ENCODE measurements around the gene SLC26A4. TPM values are rescaled to one million over a fixed set of nuclear protein-coding genes. Genes with fewer than 3 reads are reported as not detected.
A peak's percentile ranks its signal among the peaks of the same experiment; 100 is the strongest.

The SLC26A4 gene
- total RNA-seq (1 to 10 TPM; 2.3 to 3.5 TPM), polyA plus RNA-seq (1 to 10 TPM; 1.4 to 2.9 TPM)
- long read RNA-seq, donor 1 = 0 reads
- long read RNA-seq, donor 2, partial matches to known transcripts = 0 of 1 reads
- long read RNA-seq, donor 2, other reads (novel, unspliced or antisense) = 1 of 1 reads

DNA sequence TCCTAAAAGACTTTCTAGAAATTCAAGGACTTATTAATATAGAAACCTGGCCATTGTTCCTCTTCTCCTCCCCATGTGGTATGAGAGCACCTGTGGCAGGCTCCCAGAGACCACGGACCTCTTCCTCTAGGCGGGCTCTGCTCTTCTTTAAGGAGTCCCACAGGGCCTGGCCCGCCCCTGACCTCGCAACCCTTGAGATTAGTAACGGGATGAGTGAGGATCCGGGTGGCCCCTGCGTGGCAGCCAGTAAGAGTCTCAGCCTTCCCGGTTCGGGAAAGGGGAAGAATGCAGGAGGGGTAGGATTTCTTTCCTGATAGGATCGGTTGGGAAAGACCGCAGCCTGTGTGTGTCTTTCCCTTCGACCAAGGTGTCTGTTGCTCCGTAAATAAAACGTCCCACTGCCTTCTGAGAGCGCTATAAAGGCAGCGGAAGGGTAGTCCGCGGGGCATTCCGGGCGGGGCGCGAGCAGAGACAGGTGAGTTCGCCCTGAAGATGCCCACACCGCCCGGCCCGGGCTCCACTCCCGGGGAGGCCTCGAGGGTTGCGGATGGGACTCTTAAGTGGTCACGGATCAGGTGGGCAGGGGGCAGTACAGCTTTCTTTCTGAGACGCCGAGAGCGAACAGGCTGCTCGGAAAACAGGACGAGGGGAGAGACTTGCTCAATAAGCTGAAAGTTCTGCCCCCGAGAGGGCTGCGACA, at the start of gene SLC26A4:
Gene SLC26A4 (plus strand): TSS at position 448 of the 700 bp plus-strand sequence. CDS start 814 bp downstream, outside the sequence.
- Histone ChIP-seq H3K9me3 (ENCODE audit: control insufficient read depth, low read length) (no peaks in the 10 kb centered on the region), H3K27me3 (ENCODE audit: control insufficient read depth in 1 of 2, insufficient read depth in 2 of 2, low read length in 1 of 2) (no peaks in the 10 kb centered on the region), H3K4me3 (ENCODE audit: low read length in 2 of 2) (peak within 1 kb of the TSS; percentile 7 to 31), H3K4me1 (ENCODE audit: control insufficient read depth in 1 of 2, insufficient read depth in 2 of 2, low read length in 2 of 2) (no peaks in the 10 kb centered on the region), H3K36me3 (ENCODE audit: control insufficient read depth in 1 of 2, insufficient read depth in 2 of 2, low read length in 1 of 2) (no peaks in the 10 kb centered on the region), H3K27ac (ENCODE audit: low read depth in 1 of 2, low read length in 2 of 2) (no peak within 1 kb of the TSS)
- DNase-seq (peak in 1 of 2 donors; percentile 74), ATAC-seq (ENCODE audit: low FRiP score) (peak; percentile 51)
- intact Hi-C loops (cut with DNase I) = no loop called here
- WGBS, 2 donors = 14 to 15% methylated on average over 36 to 37 of the region's 37 CpGs

DNA sequence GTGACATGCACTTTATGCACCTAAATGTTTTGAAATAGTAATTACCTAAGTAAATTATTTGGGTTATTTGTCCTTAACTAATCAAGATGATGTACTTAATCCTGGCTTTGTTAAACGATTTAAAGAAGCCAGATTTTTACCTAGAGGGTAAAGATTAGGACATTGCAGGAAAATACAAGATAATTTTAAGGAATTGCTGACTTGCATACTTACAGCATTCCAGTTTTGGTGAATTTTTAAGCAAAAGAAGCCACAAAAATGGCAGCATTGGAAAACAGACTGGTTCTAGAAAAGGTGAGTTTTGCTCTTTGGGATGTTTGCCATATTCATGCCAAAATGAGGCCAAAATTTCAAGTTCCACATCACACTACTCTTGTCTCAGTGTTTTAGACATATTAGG, 47.2 kb upstream of the SLC26A4 start:
- intact Hi-C loops (cut with DNase I) = no loop called here
- Histone ChIP-seq H3K27ac (ENCODE audit: low read depth in 1 of 2, low read length in 2 of 2) (no peak overlapping the region), H3K4me3 (ENCODE audit: low read length in 2 of 2) (no peak overlapping the region), H3K36me3 (ENCODE audit: control insufficient read depth in 1 of 2, insufficient read depth in 2 of 2, low read length in 1 of 2) (peaks cover 4 to 6% of the 10 kb centered on the region in 2 donors), H3K4me1 (ENCODE audit: control insufficient read depth in 1 of 2, insufficient read depth in 2 of 2, low read length in 2 of 2) (peaks cover 5 to 6% of the 10 kb centered on the region in 2 donors), H3K9me3 (ENCODE audit: control insufficient read depth, low read length) (no peaks in the 10 kb centered on the region), H3K27me3 (ENCODE audit: control insufficient read depth in 1 of 2, insufficient read depth in 2 of 2, low read length in 1 of 2) (no peaks in the 10 kb centered on the region)
- WGBS, 2 donors = 88 to 90% methylated on average over 1 of the region's 1 CpG
- no peak for DNase-seq
- no peak for ATAC-seq (ENCODE audit: low FRiP score)

DNA sequence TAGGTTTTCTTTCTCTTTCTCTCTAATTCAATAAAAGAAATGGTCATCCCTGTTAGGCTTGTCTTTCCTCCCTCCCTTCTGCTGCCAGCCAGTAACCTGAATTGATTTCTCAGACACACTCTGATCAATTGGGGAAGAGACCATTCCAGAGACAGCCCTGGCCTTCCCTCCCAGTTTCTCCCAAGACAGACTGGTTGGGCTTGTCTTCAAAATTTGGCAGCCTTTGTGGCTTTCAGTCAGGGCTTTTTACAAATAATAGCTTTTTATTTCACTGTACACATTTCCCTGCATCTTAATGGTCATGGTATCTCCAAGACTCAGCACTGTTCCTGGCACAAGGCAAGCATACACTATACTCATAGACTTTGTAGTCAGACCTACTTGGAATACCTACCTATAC, 46.7 kb upstream of the SLC26A4 start:
- H3K4me1 ChIP-seq (ENCODE audit: control insufficient read depth in 1 of 2, insufficient read depth in 2 of 2, low read length in 2 of 2) = peaks cover 2 to 4% of the 10 kb centered on the region in 2 donors
- no peak overlapping the region for H3K4me3 ChIP-seq (ENCODE audit: low read length in 2 of 2)
- no peak overlapping the region for H3K27ac ChIP-seq (ENCODE audit: low read depth in 1 of 2, low read length in 2 of 2)
- peaks cover 4 to 6% of the 10 kb centered on the region in 2 donors for H3K36me3 ChIP-seq (ENCODE audit: control insufficient read depth in 1 of 2, insufficient read depth in 2 of 2, low read length in 1 of 2)
- no peak for DNase-seq
- no peaks in the 10 kb centered on the region for H3K27me3 ChIP-seq (ENCODE audit: control insufficient read depth in 1 of 2, insufficient read depth in 2 of 2, low read length in 1 of 2)
- no peaks in the 10 kb centered on the region for H3K9me3 ChIP-seq (ENCODE audit: control insufficient read depth, low read length)
- intact Hi-C loops (cut with DNase I) = no loop called here
- ATAC-seq (ENCODE audit: low FRiP score) = no peak

DNA sequence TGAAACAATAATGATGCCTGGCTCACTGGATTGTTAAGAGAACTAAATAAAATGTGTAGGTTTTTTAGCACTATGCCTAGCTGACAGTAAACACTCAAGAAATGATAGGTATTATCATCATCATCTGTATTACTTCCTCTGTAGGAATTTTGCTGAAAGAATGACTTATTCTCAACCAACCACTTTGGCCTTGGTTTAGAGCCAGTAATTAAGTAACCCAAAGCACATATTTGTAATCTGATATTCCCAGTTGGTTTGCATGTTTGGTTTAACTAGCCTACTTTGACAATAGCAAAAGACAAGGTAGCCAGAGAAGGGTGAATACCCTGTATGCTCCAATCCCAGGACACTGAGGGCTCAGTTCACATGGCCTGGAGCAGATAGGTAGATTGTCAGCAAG, 46.2 kb upstream of the SLC26A4 start:
- intact Hi-C loops (cut with DNase I) = no loop called here
- DNase-seq = no peak
- H3K4me1 ChIP-seq (ENCODE audit: control insufficient read depth in 1 of 2, insufficient read depth in 2 of 2, low read length in 2 of 2) = no peaks in the 10 kb centered on the region
- H3K4me3 ChIP-seq (ENCODE audit: low read length in 2 of 2) = no peak overlapping the region
- H3K27me3 ChIP-seq (ENCODE audit: control insufficient read depth in 1 of 2, insufficient read depth in 2 of 2, low read length in 1 of 2) = no peaks in the 10 kb centered on the region
- H3K36me3 ChIP-seq (ENCODE audit: control insufficient read depth in 1 of 2, insufficient read depth in 2 of 2, low read length in 1 of 2) = peaks cover 4 to 6% of the 10 kb centered on the region in 2 donors
- ATAC-seq (ENCODE audit: low FRiP score) = no peak
- H3K9me3 ChIP-seq (ENCODE audit: control insufficient read depth, low read length) = no peaks in the 10 kb centered on the region
- H3K27ac ChIP-seq (ENCODE audit: low read depth in 1 of 2, low read length in 2 of 2) = no peak overlapping the region

DNA sequence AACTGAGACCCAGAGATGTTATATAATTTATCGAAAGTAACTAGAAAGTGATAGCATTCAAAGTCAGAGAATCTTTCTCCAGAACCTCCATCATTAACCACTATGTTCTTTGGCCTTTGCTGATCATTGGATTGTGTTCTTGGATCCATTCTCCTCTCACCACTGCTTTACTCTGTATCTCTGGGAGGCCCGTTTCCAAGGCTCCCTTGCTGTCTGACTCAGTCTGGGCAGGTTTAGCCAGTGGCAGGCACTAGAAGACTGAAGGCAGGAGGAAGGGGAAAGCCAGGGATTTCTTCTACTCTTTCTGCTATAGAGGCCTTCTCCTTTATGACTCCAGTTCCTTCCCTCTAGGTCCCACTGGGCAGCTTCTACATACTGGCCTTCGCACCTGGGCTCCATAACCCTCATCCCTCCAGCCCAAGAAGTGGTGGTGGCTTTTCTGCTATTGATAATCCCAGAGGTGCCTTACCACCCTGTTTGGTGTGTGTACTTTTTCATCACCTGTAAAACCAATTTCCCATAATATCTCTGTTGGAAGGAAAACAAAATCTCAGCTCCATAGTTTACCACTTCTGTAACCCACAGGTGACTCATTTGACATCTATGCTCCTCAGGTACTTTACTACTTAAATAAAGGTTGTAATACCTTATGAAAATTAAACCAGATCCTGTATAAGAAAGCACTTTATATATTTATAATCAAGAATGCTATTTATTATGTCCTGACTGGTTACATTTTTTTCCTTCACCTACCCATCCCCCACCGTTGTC, 44.5 kb upstream of the SLC26A4 start:
- DNase-seq = no peak
- H3K27me3 ChIP-seq (ENCODE audit: control insufficient read depth in 1 of 2, insufficient read depth in 2 of 2, low read length in 1 of 2) = no peaks in the 10 kb centered on the region
- no peaks in the 10 kb centered on the region for H3K9me3 ChIP-seq (ENCODE audit: control insufficient read depth, low read length)
- H3K4me1 ChIP-seq (ENCODE audit: control insufficient read depth in 1 of 2, insufficient read depth in 2 of 2, low read length in 2 of 2) = no peaks in the 10 kb centered on the region
- no peak for ATAC-seq (ENCODE audit: low FRiP score)
- WGBS, 2 donors = 87 to 89% methylated on average over 4 of the region's 4 CpGs
- H3K27ac ChIP-seq (ENCODE audit: low read depth in 1 of 2, low read length in 2 of 2) = no peak overlapping the region
- intact Hi-C loops (cut with DNase I) = no loop called here
- peaks cover 6 to 7% of the 10 kb centered on the region in 2 donors for H3K36me3 ChIP-seq (ENCODE audit: control insufficient read depth in 1 of 2, insufficient read depth in 2 of 2, low read length in 1 of 2)
- H3K4me3 ChIP-seq (ENCODE audit: low read length in 2 of 2) = no peak overlapping the region

DNA sequence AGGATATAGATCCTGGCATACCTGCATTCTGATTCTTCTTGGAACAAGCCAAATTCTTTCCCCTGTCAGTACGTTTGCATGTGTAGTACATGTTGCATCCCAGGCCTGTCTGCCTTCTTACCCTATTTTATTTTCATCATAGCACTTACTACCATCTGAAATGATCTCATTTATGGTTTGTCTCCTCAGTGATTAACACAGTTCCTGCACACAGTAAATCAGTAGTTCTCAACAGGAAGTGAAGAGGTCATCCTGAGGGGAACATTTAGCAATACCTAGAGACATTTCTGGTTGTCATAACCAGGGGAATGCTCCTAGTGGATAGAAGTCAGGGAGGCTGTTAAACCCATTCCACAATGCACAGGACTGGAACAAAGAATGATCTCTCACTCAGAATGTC, 38.2 kb upstream of the SLC26A4 start:
- no peaks in the 10 kb centered on the region for H3K9me3 ChIP-seq (ENCODE audit: control insufficient read depth, low read length)
- H3K4me3 ChIP-seq (ENCODE audit: low read length in 2 of 2) = no peak overlapping the region
- no peak overlapping the region for H3K27ac ChIP-seq (ENCODE audit: low read depth in 1 of 2, low read length in 2 of 2)
- peaks cover 3 to 7% of the 10 kb centered on the region in 2 donors for H3K36me3 ChIP-seq (ENCODE audit: control insufficient read depth in 1 of 2, insufficient read depth in 2 of 2, low read length in 1 of 2)
- H3K27me3 ChIP-seq (ENCODE audit: control insufficient read depth in 1 of 2, insufficient read depth in 2 of 2, low read length in 1 of 2) = no peaks in the 10 kb centered on the region
- WGBS, 2 donors = 65 to 70% methylated on average over 1 of the region's 1 CpG
- no peaks in the 10 kb centered on the region for H3K4me1 ChIP-seq (ENCODE audit: control insufficient read depth in 1 of 2, insufficient read depth in 2 of 2, low read length in 2 of 2)
- ATAC-seq (ENCODE audit: low FRiP score) (peak; percentile 48), DNase-seq (no peak)
- intact Hi-C loops (cut with DNase I) = no loop called here

- intact Hi-C loops (cut with DNase I) = no loop called here
- Histone ChIP-seq H3K9me3 (ENCODE audit: control insufficient read depth, low read length) (no peaks in the 10 kb centered on the region), H3K4me3 (ENCODE audit: low read length in 2 of 2) (no peak overlapping the region), H3K27me3 (ENCODE audit: control insufficient read depth in 1 of 2, insufficient read depth in 2 of 2, low read length in 1 of 2) (no peaks in the 10 kb centered on the region), H3K36me3 (ENCODE audit: control insufficient read depth in 1 of 2, insufficient read depth in 2 of 2, low read length in 1 of 2) (peaks cover 3 to 7% of the 10 kb centered on the region in 2 donors), H3K27ac (ENCODE audit: low read depth in 1 of 2, low read length in 2 of 2) (no peak overlapping the region), H3K4me1 (ENCODE audit: control insufficient read depth in 1 of 2, insufficient read depth in 2 of 2, low read length in 2 of 2) (no peaks in the 10 kb centered on the region)
- DNase-seq = no peak
- WGBS, 2 donors = 79 to 80% methylated on average over 2 of the region's 2 CpGs
- no peak for ATAC-seq (ENCODE audit: low FRiP score)
Observed at GRCh38 chr7:107622894-107623293, 37.7 kb upstream of the SLC26A4 start.

DNA sequence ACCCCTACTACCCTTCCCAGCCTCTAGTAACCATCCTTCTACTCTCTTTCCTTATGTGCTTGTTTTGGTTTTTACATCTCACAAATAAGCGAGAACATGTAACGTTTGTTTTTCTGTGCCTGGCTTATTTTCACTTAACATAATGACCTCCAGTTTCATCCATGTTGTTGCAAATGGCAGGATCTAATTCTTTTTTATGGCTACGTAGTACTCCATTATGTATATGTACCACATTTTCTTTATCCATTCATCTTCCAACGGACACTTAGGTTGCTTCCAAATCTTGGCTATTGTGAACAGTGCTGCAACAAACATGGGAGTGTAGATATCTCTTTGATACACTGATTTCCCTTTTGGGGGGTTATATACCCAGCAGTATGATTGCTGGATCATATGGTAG, 33.6 kb upstream of the SLC26A4 start:
- H3K4me1 ChIP-seq (ENCODE audit: control insufficient read depth in 1 of 2, insufficient read depth in 2 of 2, low read length in 2 of 2) = no peaks in the 10 kb centered on the region
- ATAC-seq (ENCODE audit: low FRiP score) = no peak
- DNase-seq = no peak
- intact Hi-C loops (cut with DNase I) = no loop called here
- WGBS, 2 donors = 96 to 97% methylated on average over 4 of the region's 4 CpGs
- no peaks in the 10 kb centered on the region for H3K9me3 ChIP-seq (ENCODE audit: control insufficient read depth, low read length)
- H3K36me3 ChIP-seq (ENCODE audit: control insufficient read depth in 1 of 2, insufficient read depth in 2 of 2, low read length in 1 of 2) = peaks cover 0 to 5% of the 10 kb centered on the region in 2 donors
- no peak overlapping the region for H3K4me3 ChIP-seq (ENCODE audit: low read length in 2 of 2)
- no peaks in the 10 kb centered on the region for H3K27me3 ChIP-seq (ENCODE audit: control insufficient read depth in 1 of 2, insufficient read depth in 2 of 2, low read length in 1 of 2)
- no peak overlapping the region for H3K27ac ChIP-seq (ENCODE audit: low read depth in 1 of 2, low read length in 2 of 2)

All from aorta (tissue), 5 donors.